ENCODE results near the gene COG5.

DNA sequence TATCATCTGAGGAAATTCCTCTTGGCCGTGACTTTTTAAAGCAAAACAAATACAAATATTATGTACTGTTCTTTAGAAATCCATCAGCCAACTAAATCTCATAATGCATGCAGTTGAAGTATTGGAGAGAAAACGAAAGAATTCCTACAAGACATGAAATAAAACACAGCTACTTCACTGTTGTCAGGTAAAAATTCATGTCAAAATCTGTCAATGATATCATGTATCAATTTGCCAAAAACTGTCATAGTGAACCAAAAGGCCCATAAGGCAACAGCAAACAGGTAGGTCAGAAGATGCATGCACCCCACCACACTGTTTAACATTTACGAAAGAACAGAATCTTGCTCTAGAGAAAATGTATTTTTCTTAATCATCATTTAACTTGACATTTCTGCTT is 91.6 kb downstream of the COG5 start:
- TF ChIP-seq, protein P1, sequence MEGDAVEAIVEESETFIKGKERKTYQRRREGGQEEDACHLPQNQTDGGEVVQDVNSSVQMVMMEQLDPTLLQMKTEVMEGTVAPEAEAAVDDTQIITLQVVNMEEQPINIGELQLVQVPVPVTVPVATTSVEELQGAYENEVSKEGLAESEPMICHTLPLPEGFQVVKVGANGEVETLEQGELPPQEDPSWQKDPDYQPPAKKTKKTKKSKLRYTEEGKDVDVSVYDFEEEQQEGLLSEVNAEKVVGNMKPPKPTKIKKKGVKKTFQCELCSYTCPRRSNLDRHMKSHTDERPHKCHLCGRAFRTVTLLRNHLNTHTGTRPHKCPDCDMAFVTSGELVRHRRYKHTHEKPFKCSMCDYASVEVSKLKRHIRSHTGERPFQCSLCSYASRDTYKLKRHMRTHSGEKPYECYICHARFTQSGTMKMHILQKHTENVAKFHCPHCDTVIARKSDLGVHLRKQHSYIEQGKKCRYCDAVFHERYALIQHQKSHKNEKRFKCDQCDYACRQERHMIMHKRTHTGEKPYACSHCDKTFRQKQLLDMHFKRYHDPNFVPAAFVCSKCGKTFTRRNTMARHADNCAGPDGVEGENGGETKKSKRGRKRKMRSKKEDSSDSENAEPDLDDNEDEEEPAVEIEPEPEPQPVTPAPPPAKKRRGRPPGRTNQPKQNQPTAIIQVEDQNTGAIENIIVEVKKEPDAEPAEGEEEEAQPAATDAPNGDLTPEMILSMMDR (conservative IDR thresholded peaks at IDR 0.05; ENCODE audit: low read length) = no peak
- TF ChIP-seq EZH2phosphoT487 (IDR thresholded peaks at IDR 0.05; ENCODE audit: borderline replicate concordance, low read depth, low read length) = no peak

Data from OCI-LY7 (cell line).